ENCODE results near the gene AFAP1L2. TPM values are rescaled to one million over a fixed set of nuclear protein-coding genes. Genes with fewer than 3 reads are reported as not detected.
A peak's percentile ranks its signal among the peaks of the same experiment; 100 is the strongest.

AFAP1L2 gene
- total RNA-seq, 1 donor from 2014 or later = 3.9 TPM

- intact Hi-C loops (cut with DNase I) = loop anchor here (5.0 to 10.0 kb wide), 6 partner anchors 100 to 488 kb away; partner anchors contain the start of gene AFAP1L2
- peak; percentile 77 for DNase-seq (ENCODE audit: low spot score)
Measured at GRCh38 chr10:114304571-114305421, 99.5 kb downstream of the AFAP1L2 start.

GRCh38 chr10:114304017-114304570, 100.2 kb downstream of the AFAP1L2 start:
- DNase-seq (ENCODE audit: low spot score) = peak; percentile 88

GRCh38 chr10:114303556-114303955, 100.7 kb downstream of the AFAP1L2 start:
- intact Hi-C loops (cut with DNase I) = loop anchor here (5.0 to 10.0 kb wide), 6 partner anchors 101 to 489 kb away; partner anchors contain the start of gene AFAP1L2
- peak; percentile 41 for DNase-seq (ENCODE audit: low spot score)

More at GRCh38 chr10:114304017-114304570, 100.2 kb downstream of the AFAP1L2 start:
- intact Hi-C loops (cut with DNase I) = loop anchor here (5.0 to 10.0 kb wide), 6 partner anchors 101 to 488 kb away; partner anchors contain the start of gene AFAP1L2

GRCh38 chr10:114301951-114302710, 102.2 kb downstream of the AFAP1L2 start:
- intact Hi-C loops (cut with DNase I) = loop anchor here (5.0 to 10.0 kb wide), 6 partner anchors 103 to 490 kb away; partner anchors contain the start of gene AFAP1L2
- DNase-seq (ENCODE audit: low spot score) = peak; percentile 56

GRCh38 chr10:114301177-114301576, 103.1 kb downstream of the AFAP1L2 start:
- DNase-seq (ENCODE audit: low spot score) = peak; percentile 36
- intact Hi-C loops (cut with DNase I) = loop anchor here (5.0 to 10.0 kb wide), 6 partner anchors 104 to 491 kb away; partner anchors contain the start of gene AFAP1L2

- DNase-seq (ENCODE audit: low spot score) = peak; percentile 63
- intact Hi-C loops (cut with DNase I) = loop anchor here (5.0 to 10.0 kb wide), 6 partner anchors 105 to 492 kb away; partner anchors contain the start of gene AFAP1L2
Measured at GRCh38 chr10:114300036-114300645, 104.2 kb downstream of the AFAP1L2 start.

- intact Hi-C loops (cut with DNase I) = no loop called here
- peak; percentile 59 for DNase-seq (ENCODE audit: low spot score)
Measured at GRCh38 chr10:114297136-114297705, 107.1 kb downstream of the AFAP1L2 start.

GRCh38 chr10:114295393-114295792, 108.9 kb downstream of the AFAP1L2 start:
- intact Hi-C loops (cut with DNase I) = no loop called here
- no peak for DNase-seq (ENCODE audit: low spot score)

GRCh38 chr10:114294549-114294948, 109.8 kb downstream of the AFAP1L2 start:
- intact Hi-C loops (cut with DNase I) = no loop called here
- no peak for DNase-seq (ENCODE audit: low spot score)

- intact Hi-C loops (cut with DNase I) = no loop called here
- DNase-seq (ENCODE audit: low spot score) = no peak
Measured at GRCh38 chr10:114293075-114293474, 111.2 kb downstream of the AFAP1L2 start.

GRCh38 chr10:114291516-114291915, 112.8 kb downstream of the AFAP1L2 start:
- peak; percentile 55 for DNase-seq (ENCODE audit: low spot score)
- intact Hi-C loops (cut with DNase I) = no loop called here

GRCh38 chr10:114291076-114291475, 113.2 kb downstream of the AFAP1L2 start:
- no peak for DNase-seq (ENCODE audit: low spot score)

GRCh38 chr10:114290038-114290437, 114.3 kb downstream of the AFAP1L2 start:
- peak; percentile 67 for DNase-seq (ENCODE audit: low spot score)

More at GRCh38 chr10:114291076-114291475, 113.2 kb downstream of the AFAP1L2 start:
- intact Hi-C loops (cut with DNase I) = no loop called here

GRCh38 chr10:114289096-114289436, 115.2 kb downstream of the AFAP1L2 start:
- peak; percentile 67 for DNase-seq (ENCODE audit: low spot score)
- intact Hi-C loops (cut with DNase I) = no loop called here

More at GRCh38 chr10:114290038-114290437, 114.3 kb downstream of the AFAP1L2 start:
- intact Hi-C loops (cut with DNase I) = no loop called here

- DNase-seq (ENCODE audit: low spot score) = peak; percentile 60
- intact Hi-C loops (cut with DNase I) = no loop called here
Measured at GRCh38 chr10:114288424-114289095, 115.7 kb downstream of the AFAP1L2 start.

GRCh38 chr10:114286921-114287320, 117.4 kb downstream of the AFAP1L2 start:
- peak; percentile 36 for DNase-seq (ENCODE audit: low spot score)
- intact Hi-C loops (cut with DNase I) = no loop called here

- DNase-seq (ENCODE audit: low spot score) = peak; percentile 63
Measured at GRCh38 chr10:114285961-114286441, 118.3 kb downstream of the AFAP1L2 start.

More at GRCh38 chr10:114285961-114286441, 118.3 kb downstream of the AFAP1L2 start:
- intact Hi-C loops (cut with DNase I) = no loop called here
